GM23338 (cell line): ENCODE measurements around the gene RAI14. TPM values are rescaled to one million over a fixed set of nuclear protein-coding genes. Genes with fewer than 3 reads are reported as not detected.

ENCODE experiments used
- ATAC-seq: fragments of 200-7000 bp; cut with Tn5 transposase; 3 replicates; pipeline ENCODE4 v1.9.1; 2020
- DNase-seq: peaks from one replicate; pipeline ENCODE4 v3.0.0-alpha.2; 2015; ENCODE audit warnings: low spot score
- H2AFZ ChIP-seq: fragments of 200-600 bp; sonication (generic); 2 replicates; pipeline ENCODE4 v1.8.0; 2016; ENCODE audit warnings: antibody characterized with exemption, mild to moderate bottlenecking, moderate library complexity
- H3F3A ChIP-seq: fragments of 200-600 bp; sonication (generic); replicated peaks from 2 replicates; pipeline ENCODE4 v1.8.0; 2017; ENCODE audit warnings: antibody characterized with exemption, mixed run types, low read depth
- H3K27ac ChIP-seq: fragments of 200-600 bp; sonication (generic); 2 replicates; pipeline ENCODE4 v1.6.1; 2016; ENCODE audit warnings: low read depth
- H3K27me3 ChIP-seq: fragments of 200-600 bp; sonication (generic); 2 replicates; pipeline ENCODE4 v1.8.0; 2016; ENCODE audit warnings: mild to moderate bottlenecking, mixed run types, moderate library complexity; ENCODE audit not compliant: insufficient read depth
- H3K36me3 ChIP-seq: fragments of 200-600 bp; sonication (generic); 2 replicates; pipeline ENCODE4 v1.8.0; 2016; ENCODE audit warnings: mild to moderate bottlenecking; ENCODE audit not compliant: insufficient read depth
- H3K4me1 ChIP-seq: fragments of 200-600 bp; sonication (generic); 2 replicates; pipeline ENCODE4 v1.8.0; 2016; ENCODE audit warnings: mild to moderate bottlenecking, moderate library complexity; ENCODE audit not compliant: insufficient read depth
- H3K4me2 ChIP-seq: fragments of 200-600 bp; sonication (generic); 2 replicates; pipeline ENCODE4 v1.7.1; 2017; ENCODE audit warnings: mixed run types
- H3K4me3 ChIP-seq: fragments of 200-600 bp; sonication (generic); 2 replicates; pipeline ENCODE4 v1.6.1; 2016; ENCODE audit warnings: mixed run types
- H3K79me2 ChIP-seq: fragments of 200-600 bp; sonication (generic); replicated peaks from 2 replicates; pipeline ENCODE4 v1.8.0; 2017; ENCODE audit warnings: mild to moderate bottlenecking; ENCODE audit not compliant: insufficient read depth
- H3K9me2 ChIP-seq: fragments of 200-600 bp; sonication (generic); 2 replicates; pipeline ENCODE4 v1.8.0; 2017; ENCODE audit not compliant: insufficient read depth
- H4K20me1 ChIP-seq: fragments of 200-600 bp; sonication (generic); replicated peaks from 2 replicates; pipeline ENCODE4 v1.8.0; 2017; ENCODE audit warnings: mild to moderate bottlenecking; ENCODE audit not compliant: insufficient read depth
- H3K27ac Mint-ChIP-seq: 2 replicates; pipeline ENCODE4 v1.8.0; 2020; ENCODE audit warnings: inconsistent platforms, mild to moderate bottlenecking, moderate library complexity, mixed read lengths
- H3K27me3 Mint-ChIP-seq: 3 replicates; pipeline ENCODE4 v1.8.0; 2022; ENCODE audit warnings: low read depth, mild to moderate bottlenecking, moderate library complexity, mixed read lengths, inconsistent platforms; ENCODE audit not compliant: insufficient read depth, poor library complexity
- H3K36me3 Mint-ChIP-seq: 3 replicates; pipeline ENCODE4 v1.8.0; 2021; ENCODE audit warnings: low read depth, mild to moderate bottlenecking, inconsistent platforms, moderate library complexity, mixed read lengths
- H3K4me1 Mint-ChIP-seq: 3 replicates; pipeline ENCODE4 v1.8.0; 2020; ENCODE audit warnings: mild to moderate bottlenecking, inconsistent platforms, mixed read lengths
- H3K4me3 Mint-ChIP-seq: 3 replicates; pipeline ENCODE4 v1.8.0; 2021; ENCODE audit warnings: moderate library complexity, mild to moderate bottlenecking, inconsistent platforms, mixed read lengths
- H3K9me3 Mint-ChIP-seq: 3 replicates; pipeline ENCODE4 v1.8.0; 2020; ENCODE audit warnings: moderate library complexity, mild to moderate bottlenecking, inconsistent platforms, mixed read lengths
- CREB1 ChIP-seq: fragments of 250-450 bp; sonication (Bioruptor Pico); IDR thresholded peaks from 2 replicates; pipeline ENCODE4 v1.5.0; 2020; ENCODE audit warnings: low read depth, mild to moderate bottlenecking, moderate library complexity
- CTCF ChIP-seq, 2 experiments: fragments of 200-600 bp in 1 of 2; sonication (generic) in 1 of 2; conservative IDR thresholded peaks; 2 replicates each; pipeline versions ENCODE4 v1.5.1 to v1.6.1; 2016 to 2017; ENCODE audit warnings: antibody characterized with exemption in 2 of 2, low read depth in 2 of 2, mild to moderate bottlenecking in 2 of 2, moderate library complexity in 1 of 2
- ETS1 ChIP-seq: IDR thresholded peaks from 2 replicates; pipeline ENCODE4 v1.6.1; 2016; ENCODE audit warnings: antibody characterized with exemption
- EZH2 ChIP-seq: fragments of 200-600 bp; sonication (generic); IDR thresholded peaks from one replicate; pipeline ENCODE4 v1.8.0; 2017; ENCODE audit warnings: antibody characterized with exemption, mild to moderate bottlenecking, low read depth; ENCODE audit not compliant: unreplicated experiment
- JUNB ChIP-seq: IDR thresholded peaks from one replicate; pipeline ENCODE4 v1.6.1; 2016; ENCODE audit warnings: antibody characterized with exemption; ENCODE audit not compliant: unreplicated experiment
- NANOG ChIP-seq: IDR thresholded peaks from 2 replicates; pipeline ENCODE4 v1.6.1; 2016; ENCODE audit warnings: antibody characterized with exemption, borderline replicate concordance
- POLR2AphosphoS5 ChIP-seq: IDR thresholded peaks from 2 replicates; pipeline ENCODE4 v1.6.1; 2016; ENCODE audit warnings: antibody characterized with exemption, low read depth
- REST ChIP-seq: IDR thresholded peaks from one replicate; pipeline ENCODE4 v1.6.1; 2018; ENCODE audit warnings: antibody characterized with exemption; ENCODE audit not compliant: unreplicated experiment
- ZNF331 ChIP-seq: fragments of 250-450 bp; sonication (Bioruptor Pico); IDR thresholded peaks from 2 replicates; pipeline ENCODE4 v1.5.0; 2020; ENCODE audit warnings: low read depth, mild to moderate bottlenecking, moderate library complexity
- ZNF462 ChIP-seq: fragments of 250-450 bp; sonication (Bioruptor Pico); IDR thresholded peaks from 2 replicates; pipeline ENCODE4 v1.5.0; 2020; ENCODE audit warnings: mild to moderate bottlenecking, moderate library complexity
- polyA plus RNA-seq: library from polyadenylated mRNA; unstranded; fragments of >200 nt; fragmentation: Nextera tagmentation; extraction: Ambion mirVana; gene quantifications from 2 replicates; pipeline ENCODE4 v1.2.1, GENCODE V29; 2016
- total RNA-seq: library from RNA; depleted of rRNA; stranded (reverse); fragments of >200 nt; shearing (Covaris generic); gene quantifications from 2 replicates; pipeline ENCODE4 v1.2.3, GENCODE V29; 2014

RAI14 gene
- total and polyA plus RNA-seq, 2 experiments from 2014 or later, result 58.8 to 95.8 TPM

GRCh38 chr5:34844999-34845398 is 188.9 kb downstream of the RAI14 start (continued):
- TF ChIP-seq REST (no peak), POLR2AphosphoS5 (no peak), ETS1 (no peak), EZH2 (no peak), CTCF (conservative IDR thresholded peaks at IDR 0.05; ENCODE audit: low read depth in 2 of 2) (no peak)

GRCh38 chr5:34847056-34847455 is 190.9 kb downstream of the RAI14 start:
- TF ChIP-seq POLR2AphosphoS5, result no peak
- no peak for TF ChIP-seq CTCF (conservative IDR thresholded peaks at IDR 0.05; ENCODE audit: low read depth in 2 of 2)
- no peak for TF ChIP-seq JUNB
- no peak for TF ChIP-seq CREB1 (CRISPR knock-in tag)
- TF ChIP-seq EZH2, result no peak
- TF ChIP-seq ZNF462 (CRISPR knock-in tag), result no peak
- no peak for TF ChIP-seq ZNF331 (CRISPR knock-in tag)
- TF ChIP-seq NANOG, result no peak
- no peak overlapping the region for H3K4me3 ChIP-seq
- peaks cover 1% of the 10 kb centered on the region; the same call in 1 of the 2 replicates for H3K9me2 ChIP-seq
- H3K4me1 ChIP-seq, result peaks cover 9% of the 10 kb centered on the region; the same call in 1 of the 2 replicates
- Mint-ChIP-seq H3K9me3 (peaks cover 4% of the 10 kb centered on the region), H3K27ac (no peak overlapping the region), H3K4me1 (peaks cover 11% of the 10 kb centered on the region; the same call in 2 of the 3 replicates), H3K27me3 (no peaks in the 10 kb centered on the region), H3K4me3 (no peak overlapping the region), H3K36me3 (peaks cover 24% of the 10 kb centered on the region; the same call in 2 of the 3 replicates)
- no peaks in the 10 kb centered on the region for H3K27me3 ChIP-seq
- no peaks in the 10 kb centered on the region for H4K20me1 ChIP-seq
- H3F3A ChIP-seq, result 0 out of 2 replicates have a peak, but pooled peaks cover 3% of the 10 kb centered on the region
- DNase-seq, result no peak
- H3K36me3 ChIP-seq, result no peaks in the 10 kb centered on the region
- H3K4me2 ChIP-seq, result no peak overlapping the region
- no peak for ATAC-seq
- no peak overlapping the region for H3K27ac ChIP-seq
- H3K79me2 ChIP-seq, result no peaks in the 10 kb centered on the region
- no peak overlapping the region for H2AFZ ChIP-seq
